ENCODE measurements around the gene TASOR2. TPM values are rescaled to one million over a fixed set of nuclear protein-coding genes. Genes with fewer than 3 reads are reported as not detected.

TASOR2 gene
- total RNA-seq, 1 donor = 97.4 TPM

- Histone ChIP-seq H2AFZ (ENCODE audit: low read length) (peak overlapping the region; percentile 42), H4K20me1 (ENCODE audit: insufficient read depth, low read length) (no peaks in the 10 kb centered on the region), H3K4me3 (ENCODE audit: insufficient read depth, low read length) (no peak overlapping the region), H3K79me2 (ENCODE audit: insufficient read depth, low read length) (no peaks in the 10 kb centered on the region), H3K27me3 (ENCODE audit: insufficient read depth, low read length) (peaks cover 8% of the 10 kb centered on the region), H3K36me3 (ENCODE audit: insufficient read depth, low read length) (no peaks in the 10 kb centered on the region), H3K9me3 (ENCODE audit: low read depth, low read length) (no peaks in the 10 kb centered on the region), H3K4me2 (ENCODE audit: insufficient read depth, low read length) (no peak overlapping the region), H3K4me1 (ENCODE audit: insufficient read depth, low read length) (no peaks in the 10 kb centered on the region), H3K27ac (ENCODE audit: low read depth, low read length) (no peak overlapping the region)
- no peak for TF ChIP-seq CTCF (IDR thresholded peaks at IDR 0.05; ENCODE audit: extremely low read depth, low read depth, low read length)
- no peak for DNase-seq (ENCODE audit: insufficient read length, low spot score, missing footprints)
Measured at GRCh38 chr10:5678397-5679036, 6.1 kb upstream of the TASOR2 start.

GRCh38 chr10:5679037-5679435 is 5.6 kb upstream of the TASOR2 start:
- Histone ChIP-seq H3K4me2 (ENCODE audit: insufficient read depth, low read length) (no peak overlapping the region), H3K27me3 (ENCODE audit: insufficient read depth, low read length) (peaks cover 8% of the 10 kb centered on the region), H4K20me1 (ENCODE audit: insufficient read depth, low read length) (no peaks in the 10 kb centered on the region), H3K4me3 (ENCODE audit: insufficient read depth, low read length) (no peak overlapping the region), H2AFZ (ENCODE audit: low read length) (no peak overlapping the region), H3K9me3 (ENCODE audit: low read depth, low read length) (no peaks in the 10 kb centered on the region), H3K36me3 (ENCODE audit: insufficient read depth, low read length) (no peaks in the 10 kb centered on the region), H3K79me2 (ENCODE audit: insufficient read depth, low read length) (no peaks in the 10 kb centered on the region), H3K27ac (ENCODE audit: low read depth, low read length) (no peak overlapping the region), H3K4me1 (ENCODE audit: insufficient read depth, low read length) (peaks cover 2% of the 10 kb centered on the region)
- TF ChIP-seq CTCF (IDR thresholded peaks at IDR 0.05; ENCODE audit: extremely low read depth, low read depth, low read length) = no peak
- DNase-seq (ENCODE audit: insufficient read length, low spot score, missing footprints) = no peak

- Histone ChIP-seq H3K79me2 (ENCODE audit: insufficient read depth, low read length) (no peaks in the 10 kb centered on the region), H3K27ac (ENCODE audit: low read depth, low read length) (no peak overlapping the region), H3K27me3 (ENCODE audit: insufficient read depth, low read length) (peaks cover 8% of the 10 kb centered on the region), H3K36me3 (ENCODE audit: insufficient read depth, low read length) (no peaks in the 10 kb centered on the region), H3K4me1 (ENCODE audit: insufficient read depth, low read length) (peaks cover 5% of the 10 kb centered on the region), H4K20me1 (ENCODE audit: insufficient read depth, low read length) (no peaks in the 10 kb centered on the region), H3K4me3 (ENCODE audit: insufficient read depth, low read length) (no peak overlapping the region), H3K4me2 (ENCODE audit: insufficient read depth, low read length) (no peak overlapping the region), H2AFZ (ENCODE audit: low read length) (no peak overlapping the region), H3K9me3 (ENCODE audit: low read depth, low read length) (no peaks in the 10 kb centered on the region)
- TF ChIP-seq CTCF (IDR thresholded peaks at IDR 0.05; ENCODE audit: extremely low read depth, low read depth, low read length) = peak; percentile 46
- peak; percentile 83 for DNase-seq (ENCODE audit: insufficient read length, low spot score, missing footprints)
Measured at GRCh38 chr10:5679606-5680005, 5.0 kb upstream of the TASOR2 start.

GRCh38 chr10:5681930-5682329 is 2.7 kb upstream of the TASOR2 start:
- Histone ChIP-seq H4K20me1 (ENCODE audit: insufficient read depth, low read length) (peaks cover 10% of the 10 kb centered on the region), H3K4me1 (ENCODE audit: insufficient read depth, low read length) (peaks cover 13% of the 10 kb centered on the region), H3K4me3 (ENCODE audit: insufficient read depth, low read length) (no peak overlapping the region), H3K27me3 (ENCODE audit: insufficient read depth, low read length) (peaks cover 8% of the 10 kb centered on the region), H3K36me3 (ENCODE audit: insufficient read depth, low read length) (no peaks in the 10 kb centered on the region), H3K9me3 (ENCODE audit: low read depth, low read length) (no peaks in the 10 kb centered on the region), H2AFZ (ENCODE audit: low read length) (peak overlapping the region; percentile 23), H3K4me2 (ENCODE audit: insufficient read depth, low read length) (no peak overlapping the region), H3K27ac (ENCODE audit: low read depth, low read length) (no peak overlapping the region), H3K79me2 (ENCODE audit: insufficient read depth, low read length) (peaks cover 20% of the 10 kb centered on the region)
- TF ChIP-seq CTCF (IDR thresholded peaks at IDR 0.05; ENCODE audit: extremely low read depth, low read depth, low read length) = no peak
- DNase-seq (ENCODE audit: insufficient read length, low spot score, missing footprints) = no peak
